ENCODE measurements around the gene ZNF827.

Gene ZNF827

GRCh38 chr4:145709336-145709735, 229.3 kb downstream of the ZNF827 start:
- TF ChIP-seq CTCF (IDR thresholded peaks at IDR 0.05; ENCODE audit: insufficient read depth, missing control alignments): no peak
- DNase-seq (ENCODE audit: insufficient read length, low spot score) (no peak), FAIRE-seq (no peak)

All from D721Med (cell line).